Right atrium auricular region (tissue), 2 donors: ENCODE measurements around the gene PDK2. TPM values are rescaled to one million over a fixed set of nuclear protein-coding genes. Genes with fewer than 3 reads are reported as not detected.

Experiments
- DNase-seq: peaks from one replicate; pipeline ENCODE4 v3.0.0-alpha.2; 2019; ENCODE audit warnings: low spot score
- H3K27ac ChIP-seq, 2 donors: fragments of 200-600 bp; sonication (generic); 1 replicate in 1 of 2; 2 replicates in 1 of 2; pipeline ENCODE4 v1.5.1; 2016 to 2019
- H3K27me3 ChIP-seq, 2 donors: fragments of 200-600 bp; sonication (generic); one replicate each; pipeline versions ENCODE4 v1.5.1 to v1.6.0; 2017 to 2019
- H3K36me3 ChIP-seq: fragments of 200-600 bp; sonication (generic); one replicate; pipeline ENCODE4 v1.5.1; 2016
- H3K4me1 ChIP-seq, 2 donors: fragments of 200-600 bp; sonication (generic); one replicate each; pipeline versions ENCODE4 v1.5.1 to v1.6.0; 2017 to 2019
- H3K4me3 ChIP-seq, 2 donors: fragments of 200-600 bp; sonication (generic); 1 replicate in 1 of 2; 2 replicates in 1 of 2; pipeline ENCODE4 v1.5.1; 2017 to 2019; ENCODE audit warnings: mild to moderate bottlenecking in 1 of 2, moderate library complexity in 1 of 2
- H3K9me3 ChIP-seq, 2 donors: fragments of 200-600 bp; sonication (generic); one replicate each; pipeline ENCODE4 v1.5.1; 2019
- total RNA-seq, 2 donors: library from RNA; depleted of rRNA; stranded (reverse); fragments of >200 nt; gene quantifications; one replicate each; pipeline ENCODE4 v1.1.0, GENCODE V29; 2016
- TF ChIP-seq, protein P1 (sequence below), 2 donors: fragments of 200-600 bp; sonication (generic); IDR thresholded peaks; one replicate each; pipeline ENCODE4 v1.5.1; 2019; ENCODE audit warnings: antibody characterized with exemption in 2 of 2

The PDK2 gene
- total RNA-seq, 2 donors from 2014 or later: 186 to 214 TPM

DNA sequence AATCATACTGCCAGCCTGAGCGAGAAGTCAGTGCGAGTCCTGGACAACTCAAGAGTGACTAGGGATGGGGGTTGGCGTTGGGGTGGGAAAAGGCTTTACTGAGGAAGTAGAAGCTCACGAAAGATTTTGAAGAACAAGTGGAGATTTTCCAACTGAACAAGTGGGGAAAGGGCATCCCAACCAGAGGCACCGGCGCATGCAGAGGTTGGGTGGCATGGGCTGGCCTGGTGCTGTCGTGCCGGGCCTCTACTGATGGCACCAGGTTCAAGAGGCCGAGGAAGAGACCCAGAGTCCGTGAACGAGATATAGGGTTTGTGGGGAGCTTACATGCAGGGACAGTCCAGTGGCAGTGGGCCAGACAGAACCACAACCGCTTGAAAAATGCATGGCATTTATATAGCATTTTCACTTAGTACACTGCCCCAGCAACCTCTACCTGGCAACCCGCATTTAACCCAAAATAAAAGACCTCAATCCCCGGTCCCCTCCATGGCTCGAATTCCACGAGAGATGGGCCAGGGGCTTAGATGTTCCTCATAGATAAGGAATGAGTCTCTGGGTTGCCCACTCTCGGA, 46.9 kb upstream of the PDK2 start:
- TF ChIP-seq, protein P1, sequence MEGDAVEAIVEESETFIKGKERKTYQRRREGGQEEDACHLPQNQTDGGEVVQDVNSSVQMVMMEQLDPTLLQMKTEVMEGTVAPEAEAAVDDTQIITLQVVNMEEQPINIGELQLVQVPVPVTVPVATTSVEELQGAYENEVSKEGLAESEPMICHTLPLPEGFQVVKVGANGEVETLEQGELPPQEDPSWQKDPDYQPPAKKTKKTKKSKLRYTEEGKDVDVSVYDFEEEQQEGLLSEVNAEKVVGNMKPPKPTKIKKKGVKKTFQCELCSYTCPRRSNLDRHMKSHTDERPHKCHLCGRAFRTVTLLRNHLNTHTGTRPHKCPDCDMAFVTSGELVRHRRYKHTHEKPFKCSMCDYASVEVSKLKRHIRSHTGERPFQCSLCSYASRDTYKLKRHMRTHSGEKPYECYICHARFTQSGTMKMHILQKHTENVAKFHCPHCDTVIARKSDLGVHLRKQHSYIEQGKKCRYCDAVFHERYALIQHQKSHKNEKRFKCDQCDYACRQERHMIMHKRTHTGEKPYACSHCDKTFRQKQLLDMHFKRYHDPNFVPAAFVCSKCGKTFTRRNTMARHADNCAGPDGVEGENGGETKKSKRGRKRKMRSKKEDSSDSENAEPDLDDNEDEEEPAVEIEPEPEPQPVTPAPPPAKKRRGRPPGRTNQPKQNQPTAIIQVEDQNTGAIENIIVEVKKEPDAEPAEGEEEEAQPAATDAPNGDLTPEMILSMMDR (IDR thresholded peaks at IDR 0.05): no peak
- Histone ChIP-seq H3K9me3 (no peaks in the 10 kb centered on the region), H3K4me1 (peaks cover 0 to 30% of the 10 kb centered on the region in 2 donors), H3K27ac (no peak overlapping the region), H3K27me3 (no peaks in the 10 kb centered on the region), H3K36me3 (no peaks in the 10 kb centered on the region), H3K4me3 (no peak overlapping the region)
- DNase-seq: no peak

DNA sequence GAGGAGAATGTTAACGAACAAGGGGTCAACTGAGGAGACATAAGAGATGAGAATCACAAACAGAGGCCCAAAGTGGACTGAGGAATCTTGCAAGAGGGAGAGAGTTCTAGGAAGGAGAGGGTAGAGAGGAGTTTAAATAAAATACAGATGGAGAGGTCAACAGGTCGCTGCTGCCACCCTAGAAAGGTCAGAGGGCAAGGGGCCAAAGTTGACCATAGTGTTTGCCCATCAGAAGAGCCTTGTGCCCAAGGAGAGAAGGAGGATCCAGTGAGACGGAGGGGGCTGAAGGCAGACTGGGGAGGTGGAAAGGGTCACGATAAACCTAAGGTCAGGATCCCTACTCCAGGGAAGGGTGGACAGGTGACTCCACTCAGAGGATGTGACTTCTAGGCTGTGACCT, 46.2 kb upstream of the PDK2 start:
- H3K9me3 ChIP-seq: no peaks in the 10 kb centered on the region
- H3K4me3 ChIP-seq: no peak overlapping the region
- no peak for DNase-seq
- TF ChIP-seq, protein P1 (IDR thresholded peaks at IDR 0.05): no peak
- H3K27ac ChIP-seq: no peak overlapping the region
- H3K4me1 ChIP-seq: peaks cover 0 to 30% of the 10 kb centered on the region in 2 donors
- H3K27me3 ChIP-seq: no peaks in the 10 kb centered on the region
- no peaks in the 10 kb centered on the region for H3K36me3 ChIP-seq

DNA sequence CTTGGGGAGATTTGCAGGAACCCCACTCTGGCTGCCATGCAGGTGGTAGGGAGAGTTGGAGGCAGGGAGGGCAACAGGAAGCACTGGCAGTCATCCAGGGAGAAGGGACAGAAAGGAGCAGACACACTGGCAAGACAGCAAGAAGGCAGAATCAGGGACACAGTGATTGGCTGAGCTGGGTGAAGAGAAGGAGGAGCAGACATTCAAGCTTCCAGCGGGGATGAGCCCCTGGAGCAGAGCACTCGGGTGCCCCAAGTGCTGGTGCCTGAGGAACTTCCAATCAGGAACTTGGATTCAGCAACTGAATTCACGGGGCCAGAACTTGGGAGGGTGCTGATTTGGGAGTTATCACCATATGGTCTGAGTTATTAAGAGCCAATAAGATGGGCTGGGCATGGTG, 45.5 kb upstream of the PDK2 start:
- Histone ChIP-seq H3K4me3 (no peak overlapping the region), H3K27ac (no peak overlapping the region), H3K36me3 (no peaks in the 10 kb centered on the region), H3K27me3 (no peaks in the 10 kb centered on the region), H3K4me1 (peaks cover 0 to 28% of the 10 kb centered on the region in 2 donors), H3K9me3 (no peaks in the 10 kb centered on the region)
- DNase-seq: no peak
- TF ChIP-seq, protein P1 (IDR thresholded peaks at IDR 0.05): no peak

DNA sequence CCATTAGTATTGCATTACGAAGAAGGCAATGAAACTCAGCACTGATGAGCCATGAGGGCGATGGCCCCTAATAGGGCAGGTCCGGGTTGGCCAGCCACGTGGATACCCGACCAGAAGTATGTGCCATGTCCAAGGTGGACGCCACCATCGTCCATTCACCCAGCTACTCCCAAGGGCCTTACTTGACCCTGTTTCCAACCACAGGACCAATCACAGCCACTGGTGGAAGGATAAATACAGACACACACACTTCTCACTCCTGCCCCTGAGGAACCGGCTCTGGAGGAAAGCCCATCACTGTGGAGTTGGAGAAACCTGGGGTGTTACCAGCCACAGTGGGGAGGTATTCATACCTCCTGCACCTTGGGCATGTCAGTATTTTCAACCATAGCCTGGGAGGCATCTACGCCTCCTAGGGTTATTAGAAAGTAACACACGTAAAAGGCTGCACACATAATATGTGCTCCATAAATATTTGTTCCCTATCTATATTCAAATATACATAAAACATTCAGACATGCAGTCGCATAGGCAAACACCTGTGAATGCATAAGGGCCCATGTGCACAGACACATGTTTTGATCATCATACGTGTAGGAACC, 44.6 kb upstream of the PDK2 start:
- H3K4me1 ChIP-seq: peaks cover 0 to 29% of the 10 kb centered on the region in 2 donors
- no peak for DNase-seq
- H3K27me3 ChIP-seq: no peaks in the 10 kb centered on the region
- no peaks in the 10 kb centered on the region for H3K36me3 ChIP-seq
- TF ChIP-seq, protein P1 (IDR thresholded peaks at IDR 0.05): no peak
- H3K9me3 ChIP-seq: no peaks in the 10 kb centered on the region
- no peak overlapping the region for H3K4me3 ChIP-seq
- no peak overlapping the region for H3K27ac ChIP-seq

DNA sequence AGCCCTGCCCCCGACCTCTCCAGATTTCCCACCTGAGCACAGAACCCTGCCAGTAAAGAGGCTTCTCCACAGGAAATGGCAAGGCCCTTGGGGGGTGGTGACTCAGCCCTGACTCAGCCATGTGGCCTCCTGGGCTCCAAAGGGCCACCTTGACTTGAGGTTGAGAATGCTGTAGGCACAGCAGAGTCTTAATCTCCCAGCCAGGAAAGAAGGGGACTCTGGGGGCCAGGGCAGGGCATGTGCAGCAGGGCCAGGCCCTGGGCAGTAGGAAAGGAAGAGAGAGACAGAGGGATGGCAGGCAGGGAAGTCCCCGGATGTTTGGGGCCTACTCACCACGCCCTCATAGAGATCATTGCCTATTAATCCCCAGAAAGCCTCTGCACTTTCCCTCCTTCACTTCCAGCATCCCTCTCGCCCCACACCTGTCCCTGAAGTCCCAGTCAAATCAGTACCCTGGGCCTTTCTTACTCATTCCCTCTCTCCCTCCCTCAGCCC, 44.0 kb upstream of the PDK2 start:
- H3K27ac ChIP-seq: no peak overlapping the region
- DNase-seq: no peak
- no peaks in the 10 kb centered on the region for H3K36me3 ChIP-seq
- no peak overlapping the region for H3K4me3 ChIP-seq
- TF ChIP-seq, protein P1 (IDR thresholded peaks at IDR 0.05): no peak
- peaks cover 0 to 29% of the 10 kb centered on the region in 2 donors for H3K4me1 ChIP-seq
- H3K27me3 ChIP-seq: no peaks in the 10 kb centered on the region
- H3K9me3 ChIP-seq: no peaks in the 10 kb centered on the region
